Epidermal melanocyte (primary cell): Measurements from ENCODE around the gene ADARB2.

Experiments
- DNase-seq: peaks from one replicate; pipeline ENCODE4 v3.0.0; 2011; ENCODE audit warnings: low spot score; ENCODE audit not compliant: insufficient read length

Gene ADARB2

DNA sequence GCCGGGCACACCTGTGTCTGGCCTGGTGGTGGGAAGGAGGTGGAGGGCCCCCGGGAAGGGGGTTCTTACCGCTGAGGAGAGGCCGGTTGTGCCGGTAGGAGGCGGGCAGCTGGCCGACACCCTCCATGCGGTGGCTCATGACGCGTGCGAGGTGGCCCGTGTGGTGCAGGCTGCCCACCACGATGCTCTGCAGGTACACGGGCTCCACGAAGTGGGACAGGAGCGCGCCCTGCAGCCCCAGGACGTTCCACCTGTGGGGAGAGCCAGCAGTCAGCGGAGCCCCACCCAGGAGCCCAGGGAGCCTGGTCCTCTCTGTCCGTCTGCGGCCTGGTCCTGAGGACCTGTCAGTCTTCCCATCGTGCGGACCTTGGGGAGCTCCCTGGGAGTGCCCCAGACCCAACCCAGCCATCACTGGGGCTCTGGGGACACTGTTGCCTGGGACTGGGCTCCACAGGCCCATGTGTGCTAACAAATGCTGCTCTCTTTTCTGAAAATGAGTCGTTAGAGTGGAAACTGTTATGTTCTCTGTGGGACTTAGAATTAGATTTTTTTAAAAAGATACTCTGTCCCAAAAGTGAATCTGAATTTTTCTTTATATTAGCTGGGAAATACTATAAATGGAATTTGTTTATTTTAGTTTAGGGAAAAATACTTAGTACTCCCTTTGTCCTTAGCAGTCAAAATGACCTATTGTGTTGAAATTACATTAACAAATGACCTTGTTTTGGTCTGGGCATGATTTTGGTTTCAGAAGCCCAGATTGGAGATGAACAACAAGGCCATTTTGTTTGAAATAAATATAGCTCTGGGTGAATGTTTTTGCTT is 537.2 kb downstream of the ADARB2 start:
- peak; percentile 82 for DNase-seq

DNA sequence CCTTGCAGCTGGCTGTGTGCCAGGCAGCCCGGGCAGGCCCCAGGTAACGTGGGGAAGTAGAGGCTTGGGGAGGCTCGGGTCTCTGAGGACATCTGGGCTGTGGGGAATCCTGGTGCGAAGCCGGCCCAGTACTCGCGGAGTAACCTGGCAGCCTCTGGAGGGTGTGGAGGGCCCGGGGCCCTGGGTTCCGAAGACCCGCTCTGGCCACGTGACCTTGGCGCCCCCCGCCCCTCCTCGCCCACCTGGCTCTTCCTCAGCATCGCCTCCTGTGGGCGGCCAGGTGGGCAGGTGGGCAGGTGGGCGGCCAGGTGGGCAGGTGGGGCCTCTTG is 538.0 kb downstream of the ADARB2 start:
- DNase-seq, result no peak

DNA sequence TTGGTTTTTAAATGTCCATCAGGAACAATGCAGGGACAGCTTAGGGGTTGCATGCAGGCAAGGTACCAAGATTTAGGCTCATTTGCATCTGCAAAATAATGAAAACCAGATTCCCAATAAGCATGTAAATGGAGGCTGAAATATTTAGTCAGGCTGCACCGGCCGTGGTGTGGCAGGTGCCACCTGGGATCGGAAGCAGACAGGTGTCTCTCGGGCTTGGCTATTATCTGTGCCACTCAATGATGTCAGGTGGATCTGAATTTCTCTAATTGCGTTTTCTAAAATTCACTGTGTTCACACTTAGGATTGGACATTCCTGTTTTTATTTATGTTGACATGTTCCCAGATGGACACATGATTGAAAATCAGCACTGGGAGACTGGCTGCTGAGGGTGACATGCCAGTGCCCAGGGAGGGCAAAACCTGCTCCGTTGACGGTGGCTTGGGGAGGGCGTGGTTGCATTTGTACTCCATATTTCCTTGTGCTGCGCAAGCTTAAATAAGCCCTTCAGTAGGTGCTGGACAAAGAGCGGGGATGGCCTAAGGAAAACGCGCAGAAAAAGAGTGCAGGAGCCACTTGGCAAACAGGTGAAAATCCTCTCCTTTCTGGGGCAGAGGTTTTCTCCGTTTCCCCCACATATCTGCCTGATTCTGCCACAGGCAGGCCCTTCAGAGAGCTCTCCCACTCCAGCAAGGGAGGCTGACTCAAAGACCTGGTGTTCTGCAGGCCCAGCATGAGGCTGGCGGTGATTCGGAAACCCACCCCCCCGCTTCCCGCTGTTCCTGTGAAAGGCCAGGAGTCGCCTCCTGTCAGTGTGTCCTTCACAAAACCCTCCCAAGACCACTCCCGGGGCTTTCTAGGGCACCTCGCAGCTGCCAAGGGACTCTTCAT is 538.6 kb downstream of the ADARB2 start:
- DNase-seq, result no peak

- DNase-seq, result no peak
Observed at GRCh38 chr10:1197384-1197783, 539.9 kb downstream of the ADARB2 start.

- no peak for DNase-seq
Observed at GRCh38 chr10:1196656-1197055, 540.7 kb downstream of the ADARB2 start.

DNA sequence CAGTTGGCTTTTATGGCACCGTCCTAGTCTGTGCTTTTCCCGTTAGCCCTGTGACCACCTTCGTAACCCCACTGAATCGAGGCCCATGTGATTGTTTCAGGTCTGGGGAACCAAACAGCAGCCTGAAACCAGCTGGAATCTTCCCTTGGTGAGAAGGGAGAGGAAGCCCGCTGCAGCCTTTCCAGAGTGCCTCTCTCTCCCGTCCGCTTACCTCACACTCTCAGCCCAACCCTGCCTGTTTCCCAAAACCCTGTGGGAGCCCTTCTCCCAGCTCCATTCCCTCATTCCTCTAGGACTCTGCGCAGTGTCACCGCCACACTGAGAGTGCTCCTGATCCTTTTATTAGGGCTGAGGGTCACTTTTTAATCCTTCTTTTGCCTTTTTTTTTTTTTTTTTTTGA is 541.5 kb downstream of the ADARB2 start:
- no peak for DNase-seq

GRCh38 chr10:1194161-1194560 is 543.2 kb downstream of the ADARB2 start:
- DNase-seq, result no peak

DNA sequence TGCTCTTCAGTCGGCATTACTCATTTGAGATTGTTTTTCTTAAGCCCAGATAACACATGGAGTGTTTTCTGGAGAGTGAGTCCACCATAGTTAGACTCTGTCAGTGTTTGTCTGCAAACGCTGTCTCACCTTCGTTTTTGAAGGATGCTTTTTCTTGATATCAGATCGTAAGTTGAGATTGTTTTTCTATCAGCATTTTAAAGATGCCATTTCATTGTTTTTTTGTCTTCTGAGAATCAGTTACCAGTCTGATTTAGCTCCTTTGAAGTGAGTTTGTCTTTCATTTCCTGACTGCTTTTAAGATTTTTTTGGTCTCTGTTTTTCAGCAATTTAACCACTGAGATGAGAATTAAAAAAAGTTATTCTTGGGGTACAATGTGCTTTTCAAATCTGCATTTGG is 543.8 kb downstream of the ADARB2 start:
- no peak for DNase-seq

- DNase-seq, result no peak
Observed at GRCh38 chr10:1191752-1192151, 545.6 kb downstream of the ADARB2 start.

- no peak for DNase-seq
Observed at GRCh38 chr10:1190791-1191490, 546.4 kb downstream of the ADARB2 start.

GRCh38 chr10:1190052-1190395 is 547.3 kb downstream of the ADARB2 start:
- DNase-seq, result no peak

- DNase-seq, result no peak
Observed at GRCh38 chr10:1189166-1190051, 547.9 kb downstream of the ADARB2 start.

- no peak for DNase-seq
Observed at GRCh38 chr10:1188558-1189135, 548.7 kb downstream of the ADARB2 start.

GRCh38 chr10:1187855-1188557 is 549.3 kb downstream of the ADARB2 start:
- no peak for DNase-seq

DNA sequence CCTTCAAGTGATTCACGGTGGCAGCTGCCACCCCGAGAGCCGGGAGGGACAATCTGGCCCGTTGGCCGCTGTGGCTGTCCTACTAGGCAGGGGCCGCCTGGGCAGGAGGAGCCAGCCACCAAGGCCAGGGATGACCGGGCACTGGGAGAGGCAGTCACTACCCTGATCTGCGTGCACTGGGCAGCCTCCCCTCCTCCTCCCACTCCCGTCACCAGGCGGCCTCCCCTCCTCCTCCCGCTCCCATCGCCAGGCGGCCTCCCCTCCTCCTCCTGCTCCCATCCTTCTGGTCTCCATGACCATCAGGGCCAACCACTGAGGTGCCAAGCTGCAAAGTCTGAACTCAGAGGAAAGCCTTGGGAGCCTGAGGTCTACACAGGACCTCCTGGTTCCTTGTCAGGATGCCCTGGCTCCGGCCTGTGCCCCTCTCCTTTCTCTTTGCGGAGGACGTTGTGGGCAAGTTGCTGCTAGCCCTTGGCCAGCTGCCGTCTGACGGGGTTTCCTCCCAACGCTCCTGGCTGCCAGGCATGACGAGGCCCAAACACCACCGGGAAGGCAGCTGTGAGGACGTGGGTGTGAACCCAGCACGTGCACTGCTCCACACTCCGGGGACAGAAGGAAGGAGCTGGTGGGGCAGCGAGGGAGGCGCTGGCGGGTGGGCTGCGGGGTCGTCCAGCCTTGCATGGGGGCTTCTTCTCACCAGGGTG is 550.0 kb downstream of the ADARB2 start:
- no peak for DNase-seq

DNA sequence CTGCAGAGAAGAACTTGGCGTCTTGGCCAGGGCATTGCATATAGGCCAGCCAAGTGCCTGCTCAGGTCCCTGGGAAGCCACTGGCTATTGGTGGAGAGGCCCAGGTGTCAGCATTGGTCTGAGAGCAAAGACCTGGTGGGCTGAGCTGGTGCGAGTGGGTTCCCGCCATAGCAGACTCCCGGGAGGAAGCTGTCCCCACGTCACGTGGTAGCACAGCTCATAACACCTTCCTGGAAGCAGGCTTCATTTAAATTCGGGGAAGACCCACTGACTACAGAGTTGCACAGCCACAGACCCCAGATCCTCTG is 550.7 kb downstream of the ADARB2 start:
- DNase-seq, result no peak

GRCh38 chr10:1185911-1186682 is 551.2 kb downstream of the ADARB2 start:
- DNase-seq, result no peak

DNA sequence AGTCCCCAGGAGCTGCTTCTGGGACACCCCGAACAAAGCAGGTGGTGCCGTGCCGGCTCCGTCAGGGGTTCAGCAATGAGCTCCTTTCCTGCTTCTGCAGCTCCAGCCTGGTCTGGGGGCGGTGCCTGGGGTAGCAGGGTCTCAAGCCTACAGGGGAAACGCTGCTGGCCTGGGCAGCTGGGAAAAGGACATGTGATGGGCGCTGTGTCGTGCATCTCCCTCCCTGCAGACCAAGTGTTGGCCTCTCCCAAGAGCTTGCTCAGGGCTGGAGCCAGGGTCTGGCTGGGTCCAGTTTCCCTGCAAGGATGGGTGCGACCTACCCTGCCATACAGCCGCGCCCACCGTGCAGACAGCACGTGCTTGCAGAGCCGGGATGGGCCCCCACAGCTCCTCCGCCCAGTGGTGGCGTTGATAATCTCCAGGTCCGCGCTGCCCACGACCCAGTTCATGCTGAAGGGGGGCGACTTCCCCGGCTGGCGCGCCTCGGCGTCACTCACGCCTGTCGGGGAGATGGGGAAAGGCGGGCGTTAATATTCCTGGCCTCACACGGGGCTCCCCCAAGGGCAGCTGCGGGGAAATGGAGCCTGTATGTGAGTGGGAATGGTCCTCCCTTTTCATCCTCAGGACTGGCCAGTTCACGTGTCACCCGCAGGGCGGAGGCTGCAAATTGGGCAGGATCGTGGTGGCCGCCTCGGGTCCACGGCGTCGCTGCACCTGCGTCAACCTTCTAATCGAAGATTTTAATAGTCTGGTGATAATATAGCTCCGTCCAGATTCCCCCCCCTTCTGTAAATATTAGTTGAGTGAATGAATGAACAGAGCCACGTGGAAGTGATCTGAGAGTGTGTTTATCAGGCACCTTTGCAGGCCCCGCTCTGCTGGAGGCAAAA is 552.5 kb downstream of the ADARB2 start:
- DNase-seq, result no peak
